K562 (cell line): ENCODE measurements around the gene OR2Y1. TPM values are rescaled to one million over a fixed set of nuclear protein-coding genes. Genes with fewer than 3 reads are reported as not detected.

Experiments
- ILK ChIP-seq: fragments of 450-650 bp; IDR thresholded peaks from 2 replicates; pipeline ENCODE4 v1.6.1; 2016; ENCODE audit warnings: missing genetic modification characterization, low read depth, mild to moderate bottlenecking, missing compliant biosample characterization, moderate library complexity, borderline replicate concordance
- KLF16 ChIP-seq: IDR thresholded peaks from 2 replicates; pipeline ENCODE4 v1.6.1; 2016; ENCODE audit warnings: antibody characterized with exemption
- MCM7 ChIP-seq, 2 experiments: fragments of 450-650 bp; IDR thresholded peaks; 2 replicates each; pipeline ENCODE4 v1.6.1; 2016 to 2018
- MTA2 ChIP-seq: fragments of 450-650 bp; IDR thresholded peaks from 2 replicates; pipeline ENCODE4 v1.6.1; 2016; ENCODE audit warnings: low read depth
- RAD21 ChIP-seq, 2 experiments: fragments of 250-450 bp in 1 of 2; fragments of 450-650 bp in 1 of 2; sonication (Bioruptor Pico) in 1 of 2; formaldehyde crosslinking in 1 of 2; IDR thresholded peaks in 1 of 2; conservative IDR thresholded peaks in 1 of 2; 2 replicates each; pipeline versions ENCODE4 v1.4.0 to v1.8.0; 2020 to 2022; ENCODE audit warnings: mild to moderate bottlenecking in 2 of 2, moderate library complexity in 1 of 2
- SIX5 ChIP-seq, 2 experiments: IDR thresholded peaks; 2 replicates each; pipeline ENCODE4 v1.6.1; 2011; ENCODE audit warnings: low read length in 2 of 2, borderline replicate concordance in 1 of 2, low read depth in 1 of 2, mild to moderate bottlenecking in 1 of 2, moderate library complexity in 1 of 2; ENCODE audit not compliant: insufficient read depth in 1 of 2
- ZNF76 ChIP-seq: fragments of 250-450 bp; sonication (Bioruptor Pico); IDR thresholded peaks from 2 replicates; pipeline ENCODE4 v1.4.0; 2020; ENCODE audit warnings: mild to moderate bottlenecking, moderate library complexity, borderline replicate concordance
- ZNF785 ChIP-seq: fragments of 250-450 bp; sonication (Bioruptor Pico); IDR thresholded peaks from 2 replicates; pipeline ENCODE4 v1.4.0; 2020; ENCODE audit warnings: mild to moderate bottlenecking
- polyA plus RNA-seq, 8 experiments: library from polyadenylated mRNA; depleted of rRNA in 4 of 8; stranded (reverse) in 5 of 8; unstranded in 3 of 8; fragments of >200 nt; fragmentation: Nextera tagmentation in 2 of 8; fragmentation: Illumina TruSeq in 1 of 8; extraction: Ambion mirVana in 2 of 8; extraction: Trizol in 1 of 8; gene quantifications; 2 replicates each; pipeline versions ENCODE4 v1.2.1 to v1.2.3, GENCODE V29; 2011 to 2014; ENCODE audit warnings: inconsistent platforms in 1 of 8, missing spikeins in 1 of 8
- total RNA-seq, 7 experiments: library from RNA; depleted of rRNA in 6 of 7; stranded (reverse); fragments of >200 nt in 6 of 7; fragmentation: Illumina TruSeq in 2 of 7; extraction: Trizol in 2 of 7; gene quantifications; 2 replicates each; pipeline versions ENCODE4 v1.2.1 to v1.2.3, GENCODE V29; 2011 to 2021; ENCODE audit warnings: low replicate concordance in 1 of 7
- TF ChIP-seq, protein P1 (sequence below): sonication (generic); formaldehyde crosslinking; IDR thresholded peaks from 2 replicates; pipeline ENCODE4 v1.8.0; 2022; ENCODE audit warnings: mild to moderate bottlenecking, missing genetic modification reagents

The OR2Y1 gene
- total and polyA plus RNA-seq, 9 of the 15 experiments (the other 6 are each of a cell fraction or from before 2014, with no cell fraction given): not detected

- TF ChIP-seq ILK: no peak
- no peak for TF ChIP-seq MTA2
- peak; percentile 22; the same call in 1 of the 2 replicates for TF ChIP-seq KLF16
- peak; percentile 64 to 83 for TF ChIP-seq RAD21 (CRISPR knock-in tag; conservative IDR thresholded peaks at IDR 0.05 in 1 of 2, IDR thresholded peaks at IDR 0.05 in 1 of 2)
- TF ChIP-seq ZNF76: no peak
- TF ChIP-seq SIX5 (IDR thresholded peaks at IDR 0.05; ENCODE audit: borderline replicate concordance in 1 of 2, insufficient read depth in 1 of 2, low read depth in 1 of 2, low read length in 2 of 2): no peak
- TF ChIP-seq ZNF785 (CRISPR knock-in tag): no peak
- TF ChIP-seq, protein P1, sequence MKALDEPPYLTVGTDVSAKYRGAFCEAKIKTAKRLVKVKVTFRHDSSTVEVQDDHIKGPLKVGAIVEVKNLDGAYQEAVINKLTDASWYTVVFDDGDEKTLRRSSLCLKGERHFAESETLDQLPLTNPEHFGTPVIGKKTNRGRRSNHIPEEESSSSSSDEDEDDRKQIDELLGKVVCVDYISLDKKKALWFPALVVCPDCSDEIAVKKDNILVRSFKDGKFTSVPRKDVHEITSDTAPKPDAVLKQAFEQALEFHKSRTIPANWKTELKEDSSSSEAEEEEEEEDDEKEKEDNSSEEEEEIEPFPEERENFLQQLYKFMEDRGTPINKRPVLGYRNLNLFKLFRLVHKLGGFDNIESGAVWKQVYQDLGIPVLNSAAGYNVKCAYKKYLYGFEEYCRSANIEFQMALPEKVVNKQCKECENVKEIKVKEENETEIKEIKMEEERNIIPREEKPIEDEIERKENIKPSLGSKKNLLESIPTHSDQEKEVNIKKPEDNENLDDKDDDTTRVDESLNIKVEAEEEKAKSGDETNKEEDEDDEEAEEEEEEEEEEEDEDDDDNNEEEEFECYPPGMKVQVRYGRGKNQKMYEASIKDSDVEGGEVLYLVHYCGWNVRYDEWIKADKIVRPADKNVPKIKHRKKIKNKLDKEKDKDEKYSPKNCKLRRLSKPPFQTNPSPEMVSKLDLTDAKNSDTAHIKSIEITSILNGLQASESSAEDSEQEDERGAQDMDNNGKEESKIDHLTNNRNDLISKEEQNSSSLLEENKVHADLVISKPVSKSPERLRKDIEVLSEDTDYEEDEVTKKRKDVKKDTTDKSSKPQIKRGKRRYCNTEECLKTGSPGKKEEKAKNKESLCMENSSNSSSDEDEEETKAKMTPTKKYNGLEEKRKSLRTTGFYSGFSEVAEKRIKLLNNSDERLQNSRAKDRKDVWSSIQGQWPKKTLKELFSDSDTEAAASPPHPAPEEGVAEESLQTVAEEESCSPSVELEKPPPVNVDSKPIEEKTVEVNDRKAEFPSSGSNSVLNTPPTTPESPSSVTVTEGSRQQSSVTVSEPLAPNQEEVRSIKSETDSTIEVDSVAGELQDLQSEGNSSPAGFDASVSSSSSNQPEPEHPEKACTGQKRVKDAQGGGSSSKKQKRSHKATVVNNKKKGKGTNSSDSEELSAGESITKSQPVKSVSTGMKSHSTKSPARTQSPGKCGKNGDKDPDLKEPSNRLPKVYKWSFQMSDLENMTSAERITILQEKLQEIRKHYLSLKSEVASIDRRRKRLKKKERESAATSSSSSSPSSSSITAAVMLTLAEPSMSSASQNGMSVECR (CRISPR knock-in tag): no peak
- no peak for TF ChIP-seq MCM7 (IDR thresholded peaks at IDR 0.05)
- TF ChIP-seq, all 486 proteins: peak for 12
Measured at GRCh38 chr5:180784497-180785097, 44.7 kb upstream of the OR2Y1 start (continued).
